NB4 (cell line): Measurements from ENCODE around the gene MAD2L2.

Source experiments
- MYC ChIP-seq: IDR thresholded peaks from 2 replicates; pipeline ENCODE4 v1.6.1; 2011; ENCODE audit warnings: low read depth, low read length
- POLR2A ChIP-seq: IDR thresholded peaks from 2 replicates; pipeline ENCODE4 v1.6.1; 2011; ENCODE audit warnings: mild to moderate bottlenecking; ENCODE audit not compliant: insufficient read length; ENCODE audit errors: extremely low read depth
- TF ChIP-seq, protein P1 (sequence below): IDR thresholded peaks from one replicate; pipeline ENCODE4 v1.5.1; 2012; ENCODE audit warnings: low read depth, low read length
- TF ChIP-seq, protein P2 (sequence below): IDR thresholded peaks from 2 replicates; pipeline ENCODE4 v1.6.1; 2011; ENCODE audit warnings: low read depth, low read length

GRCh38 chr1:11657654-11658053 is 23.3 kb downstream of the MAD2L2 start:
- TF ChIP-seq, protein P1, sequence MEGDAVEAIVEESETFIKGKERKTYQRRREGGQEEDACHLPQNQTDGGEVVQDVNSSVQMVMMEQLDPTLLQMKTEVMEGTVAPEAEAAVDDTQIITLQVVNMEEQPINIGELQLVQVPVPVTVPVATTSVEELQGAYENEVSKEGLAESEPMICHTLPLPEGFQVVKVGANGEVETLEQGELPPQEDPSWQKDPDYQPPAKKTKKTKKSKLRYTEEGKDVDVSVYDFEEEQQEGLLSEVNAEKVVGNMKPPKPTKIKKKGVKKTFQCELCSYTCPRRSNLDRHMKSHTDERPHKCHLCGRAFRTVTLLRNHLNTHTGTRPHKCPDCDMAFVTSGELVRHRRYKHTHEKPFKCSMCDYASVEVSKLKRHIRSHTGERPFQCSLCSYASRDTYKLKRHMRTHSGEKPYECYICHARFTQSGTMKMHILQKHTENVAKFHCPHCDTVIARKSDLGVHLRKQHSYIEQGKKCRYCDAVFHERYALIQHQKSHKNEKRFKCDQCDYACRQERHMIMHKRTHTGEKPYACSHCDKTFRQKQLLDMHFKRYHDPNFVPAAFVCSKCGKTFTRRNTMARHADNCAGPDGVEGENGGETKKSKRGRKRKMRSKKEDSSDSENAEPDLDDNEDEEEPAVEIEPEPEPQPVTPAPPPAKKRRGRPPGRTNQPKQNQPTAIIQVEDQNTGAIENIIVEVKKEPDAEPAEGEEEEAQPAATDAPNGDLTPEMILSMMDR = no peak
- TF ChIP-seq, protein P2, sequence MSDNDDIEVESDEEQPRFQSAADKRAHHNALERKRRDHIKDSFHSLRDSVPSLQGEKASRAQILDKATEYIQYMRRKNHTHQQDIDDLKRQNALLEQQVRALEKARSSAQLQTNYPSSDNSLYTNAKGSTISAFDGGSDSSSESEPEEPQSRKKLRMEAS = no peak
- TF ChIP-seq POLR2A = no peak
- TF ChIP-seq MYC = no peak
